Astrocyte (in vitro differentiated cells and primary cell): Measurements from ENCODE around the gene APOB. TPM values are rescaled to one million over a fixed set of nuclear protein-coding genes. Genes with fewer than 3 reads are reported as not detected.

Experiments
- DNase-seq: peaks from one replicate; pipeline ENCODE4 v3.0.0-alpha.2; 2010; ENCODE audit warnings: low read depth
- FAIRE-seq: peaks from 2 replicates; lab custom pipeline; 2011; peaks lifted over from hg19 to GRCh38; lab: Jason Lieb, UNC
- H2AFZ ChIP-seq: 2 replicates; pipeline ENCODE4 v1.6.0; 2012; ENCODE audit warnings: low read depth, low read length, inconsistent platforms
- H3K27ac ChIP-seq: 2 replicates; pipeline ENCODE4 v1.5.1; 2011; ENCODE audit warnings: low read depth, low read length, inconsistent platforms
- H3K27me3 ChIP-seq: 2 replicates; pipeline ENCODE4 v1.6.0; 2011; ENCODE audit warnings: low read length, inconsistent platforms; ENCODE audit not compliant: insufficient read depth
- H3K36me3 ChIP-seq: 2 replicates; pipeline ENCODE4 v1.5.1; 2011; ENCODE audit warnings: low read length, inconsistent platforms; ENCODE audit not compliant: insufficient read depth
- H3K4me1 ChIP-seq: 2 replicates; pipeline ENCODE4 v1.5.1; 2011; ENCODE audit warnings: low read length, inconsistent platforms; ENCODE audit not compliant: insufficient read depth
- H3K4me2 ChIP-seq: 2 replicates; pipeline ENCODE4 v1.6.0; 2012; ENCODE audit warnings: low read length, inconsistent platforms
- H3K4me3 ChIP-seq: 2 replicates; pipeline ENCODE4 v1.5.1; 2011; ENCODE audit warnings: low read depth, mild to moderate bottlenecking, low read length, inconsistent platforms; ENCODE audit not compliant: insufficient read depth
- H3K79me2 ChIP-seq: 2 replicates; pipeline ENCODE4 v1.6.0; 2012; ENCODE audit warnings: mild to moderate bottlenecking, low read length, inconsistent platforms; ENCODE audit not compliant: insufficient read depth
- H3K9ac ChIP-seq: 2 replicates; pipeline ENCODE4 v1.6.0; 2012; ENCODE audit warnings: mild to moderate bottlenecking, low read length, inconsistent platforms
- H3K9me3 ChIP-seq: 2 replicates; pipeline ENCODE4 v1.5.1; 2012; ENCODE audit warnings: low read depth, mild to moderate bottlenecking, low read length, inconsistent platforms; ENCODE audit not compliant: insufficient read depth
- H4K20me1 ChIP-seq: 2 replicates; pipeline ENCODE4 v1.6.0; 2012; ENCODE audit warnings: low read length, inconsistent platforms; ENCODE audit not compliant: insufficient read depth
- H3K27ac Mint-ChIP-seq: one replicate; pipeline ENCODE4 v1.8.0; 2021; ENCODE audit warnings: mild to moderate bottlenecking, mixed read lengths; ENCODE audit not compliant: unreplicated experiment
- H3K27me3 Mint-ChIP-seq: one replicate; pipeline ENCODE4 v1.8.0; 2021; ENCODE audit warnings: low read depth, mixed read lengths; ENCODE audit not compliant: unreplicated experiment
- H3K36me3 Mint-ChIP-seq: one replicate; pipeline ENCODE4 v1.8.0; 2021; ENCODE audit warnings: low read depth, mixed read lengths; ENCODE audit not compliant: unreplicated experiment
- H3K4me1 Mint-ChIP-seq: one replicate; pipeline ENCODE4 v1.8.0; 2021; ENCODE audit warnings: low read depth, mixed read lengths; ENCODE audit not compliant: unreplicated experiment
- H3K4me3 Mint-ChIP-seq: one replicate; pipeline ENCODE4 v1.8.0; 2021; ENCODE audit warnings: mild to moderate bottlenecking, moderate library complexity, mixed read lengths; ENCODE audit not compliant: unreplicated experiment
- H3K9me3 Mint-ChIP-seq: one replicate; pipeline ENCODE4 v1.8.0; 2021; ENCODE audit warnings: mild to moderate bottlenecking, mixed read lengths; ENCODE audit not compliant: unreplicated experiment
- EZH2 ChIP-seq: IDR thresholded peaks from 2 replicates; pipeline ENCODE4 v1.6.1; 2012; ENCODE audit warnings: mild to moderate bottlenecking, low read length, inconsistent platforms; ENCODE audit not compliant: insufficient read depth
- total RNA-seq: library from RNA; stranded (reverse); gene quantifications from 2 replicates; pipeline ENCODE4 v1.2.1, GENCODE V29; 2021
- TF ChIP-seq, protein P1 (sequence below): IDR thresholded peaks from 2 replicates; pipeline ENCODE4 v1.5.1; 2011; ENCODE audit warnings: low read depth, mild to moderate bottlenecking, inconsistent platforms, low read length, moderate library complexity; ENCODE audit not compliant: insufficient read depth

The APOB gene
- total RNA-seq, 1 donor from 2014 or later, result 0.05 TPM

DNA sequence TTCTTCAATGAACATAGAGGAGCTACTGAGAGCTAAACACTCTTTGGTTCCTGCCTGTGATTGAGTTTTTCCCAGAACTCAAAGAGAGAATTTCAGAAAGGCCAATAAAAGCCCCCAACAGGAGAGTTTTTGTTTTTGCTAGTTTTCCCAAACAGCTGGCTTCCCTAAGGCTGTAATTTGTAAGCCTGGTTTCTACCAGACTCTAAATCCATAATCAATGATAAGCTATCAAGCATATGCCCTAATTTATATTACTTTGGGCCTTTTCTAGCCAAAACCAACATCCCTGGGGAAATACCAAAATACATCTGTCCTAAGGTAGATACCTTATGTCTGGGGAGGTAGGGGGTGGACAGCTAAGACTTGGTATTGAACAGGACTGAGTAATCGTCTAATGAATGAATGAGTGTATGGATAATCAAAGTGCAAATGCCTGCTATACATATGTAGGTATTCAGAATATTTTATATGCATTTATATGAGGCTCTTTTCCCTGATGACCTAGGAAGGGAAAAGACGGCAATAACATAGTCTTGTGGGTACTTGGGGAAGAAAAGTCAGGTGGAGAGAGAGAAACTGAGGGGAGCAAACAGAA lies 26.0 kb upstream of the APOB start:
- Histone ChIP-seq H3K9ac (no peak overlapping the region), H3K27ac (no peak overlapping the region), H2AFZ (no peak overlapping the region), H3K36me3 (no peaks in the 10 kb centered on the region), H3K4me1 (no peaks in the 10 kb centered on the region), H3K9me3 (no peaks in the 10 kb centered on the region), H3K79me2 (no peaks in the 10 kb centered on the region), H3K4me2 (no peak overlapping the region), H3K27me3 (no peaks in the 10 kb centered on the region), H3K4me3 (no peak overlapping the region), H4K20me1 (no peaks in the 10 kb centered on the region)
- DNase-seq, result no peak
- H3K9me3 Mint-ChIP-seq, result no peaks in the 10 kb centered on the region
- H3K27ac Mint-ChIP-seq, result no peak overlapping the region
- no peak for FAIRE-seq
- H3K36me3 Mint-ChIP-seq, result no peaks in the 10 kb centered on the region
- peaks cover 2% of the 10 kb centered on the region for H3K4me1 Mint-ChIP-seq
- H3K27me3 Mint-ChIP-seq, result no peaks in the 10 kb centered on the region
- TF ChIP-seq, protein P1, sequence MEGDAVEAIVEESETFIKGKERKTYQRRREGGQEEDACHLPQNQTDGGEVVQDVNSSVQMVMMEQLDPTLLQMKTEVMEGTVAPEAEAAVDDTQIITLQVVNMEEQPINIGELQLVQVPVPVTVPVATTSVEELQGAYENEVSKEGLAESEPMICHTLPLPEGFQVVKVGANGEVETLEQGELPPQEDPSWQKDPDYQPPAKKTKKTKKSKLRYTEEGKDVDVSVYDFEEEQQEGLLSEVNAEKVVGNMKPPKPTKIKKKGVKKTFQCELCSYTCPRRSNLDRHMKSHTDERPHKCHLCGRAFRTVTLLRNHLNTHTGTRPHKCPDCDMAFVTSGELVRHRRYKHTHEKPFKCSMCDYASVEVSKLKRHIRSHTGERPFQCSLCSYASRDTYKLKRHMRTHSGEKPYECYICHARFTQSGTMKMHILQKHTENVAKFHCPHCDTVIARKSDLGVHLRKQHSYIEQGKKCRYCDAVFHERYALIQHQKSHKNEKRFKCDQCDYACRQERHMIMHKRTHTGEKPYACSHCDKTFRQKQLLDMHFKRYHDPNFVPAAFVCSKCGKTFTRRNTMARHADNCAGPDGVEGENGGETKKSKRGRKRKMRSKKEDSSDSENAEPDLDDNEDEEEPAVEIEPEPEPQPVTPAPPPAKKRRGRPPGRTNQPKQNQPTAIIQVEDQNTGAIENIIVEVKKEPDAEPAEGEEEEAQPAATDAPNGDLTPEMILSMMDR, result no peak
- TF ChIP-seq EZH2, result no peak
- no peak overlapping the region for H3K4me3 Mint-ChIP-seq

DNA sequence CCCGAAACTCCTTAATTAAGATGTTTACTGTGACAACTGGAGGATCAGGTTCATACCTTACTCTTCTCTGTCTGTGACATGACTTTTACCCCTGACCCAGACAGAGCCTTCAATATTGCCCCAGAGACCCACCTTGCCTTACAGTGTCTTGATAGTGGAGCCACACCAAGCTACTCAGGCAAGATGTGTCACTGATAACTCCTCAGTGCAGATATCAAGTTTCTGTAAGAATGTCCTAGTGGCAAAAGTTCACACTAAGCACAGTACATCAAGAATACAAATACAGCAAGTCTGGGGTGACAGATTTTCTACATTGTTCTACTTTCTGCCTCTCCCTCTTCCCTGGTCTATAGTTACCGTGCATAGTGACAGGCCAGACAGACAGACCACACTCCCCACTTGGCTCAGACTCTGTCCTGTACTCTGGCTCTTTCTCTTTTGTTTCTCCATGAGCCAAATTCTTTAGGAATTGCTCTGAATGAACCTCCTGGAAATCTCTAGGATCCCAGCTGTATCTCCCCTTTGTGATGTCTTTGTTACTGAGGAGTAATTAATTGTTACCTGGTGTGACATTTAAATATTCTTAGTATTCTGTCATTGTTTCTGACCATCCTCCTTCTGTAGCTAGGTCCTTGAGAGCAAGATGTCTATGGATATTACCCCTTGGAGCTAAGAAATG lies 24.1 kb upstream of the APOB start:
- DNase-seq (no peak), FAIRE-seq (no peak)
- Mint-ChIP-seq H3K27me3 (no peaks in the 10 kb centered on the region), H3K9me3 (no peaks in the 10 kb centered on the region), H3K4me1 (peaks cover 2% of the 10 kb centered on the region), H3K4me3 (no peak overlapping the region), H3K36me3 (no peaks in the 10 kb centered on the region), H3K27ac (no peak overlapping the region)
- H3K27ac ChIP-seq, result no peak overlapping the region
- H3K9ac ChIP-seq, result no peak overlapping the region
- H3K4me2 ChIP-seq, result no peak overlapping the region
- H3K36me3 ChIP-seq, result no peaks in the 10 kb centered on the region
- no peaks in the 10 kb centered on the region for H3K4me1 ChIP-seq
- no peaks in the 10 kb centered on the region for H3K27me3 ChIP-seq
- H4K20me1 ChIP-seq, result no peaks in the 10 kb centered on the region
- H3K9me3 ChIP-seq, result no peaks in the 10 kb centered on the region
- TF ChIP-seq EZH2, result no peak
- TF ChIP-seq, protein P1, result no peak
- no peak overlapping the region for H2AFZ ChIP-seq
- no peaks in the 10 kb centered on the region for H3K79me2 ChIP-seq
- H3K4me3 ChIP-seq, result no peak overlapping the region

DNA sequence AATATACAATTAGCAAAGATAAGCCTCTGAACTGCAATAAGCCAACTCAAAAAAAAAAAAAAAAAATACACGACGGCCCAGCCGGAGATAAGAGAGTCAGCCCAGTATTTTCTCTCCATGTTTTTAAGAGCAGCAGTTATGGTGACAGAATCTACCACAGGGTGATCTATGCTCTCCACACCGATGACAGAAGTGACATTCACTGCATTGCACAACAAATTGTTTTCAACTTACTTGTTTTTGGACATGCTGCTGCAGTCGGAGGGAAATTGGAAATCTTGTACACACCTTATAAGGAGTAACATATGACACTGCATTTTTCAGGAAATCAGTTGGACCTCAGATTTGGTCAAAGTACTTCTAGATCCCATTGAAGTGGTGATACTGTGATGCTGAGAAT lies 23.3 kb upstream of the APOB start:
- Histone ChIP-seq H3K4me1 (no peaks in the 10 kb centered on the region), H3K4me3 (no peak overlapping the region), H3K9ac (no peak overlapping the region), H3K27ac (no peak overlapping the region), H3K9me3 (no peaks in the 10 kb centered on the region), H3K79me2 (no peaks in the 10 kb centered on the region), H3K36me3 (no peaks in the 10 kb centered on the region), H3K4me2 (no peak overlapping the region), H4K20me1 (no peaks in the 10 kb centered on the region), H2AFZ (no peak overlapping the region), H3K27me3 (no peaks in the 10 kb centered on the region)
- Mint-ChIP-seq H3K27me3 (no peaks in the 10 kb centered on the region), H3K4me3 (no peak overlapping the region), H3K36me3 (no peaks in the 10 kb centered on the region), H3K4me1 (peaks cover 2% of the 10 kb centered on the region), H3K9me3 (no peaks in the 10 kb centered on the region), H3K27ac (no peak overlapping the region)
- FAIRE-seq (no peak), DNase-seq (no peak)
- TF ChIP-seq, protein P1, result no peak
- TF ChIP-seq EZH2, result no peak
